HG03558 (cell line): ENCODE measurements around the gene TMEM62.
"Not testable (repeated sequence)": the region's sequence is repeated elsewhere in the genome, so short reads cannot be mapped to it uniquely, and the experiment has no call there.

Experiments used
- ATAC-seq: cut with Tn5 transposase; IDR thresholded peaks from one replicate; pipeline ENCODE4 v1.9.1; 2021; ENCODE audit warnings: moderate number of reproducible peaks; ENCODE audit not compliant: unreplicated experiment; ENCODE audit errors: extremely low read depth

Gene TMEM62

GRCh38 chr15:43118829-43119228 is 14.6 kb upstream of the TMEM62 start:
- ATAC-seq, result no peak

- ATAC-seq, result no peak
These were observed 11.5 kb upstream of the TMEM62 start for GRCh38 chr15:43121863-43122262.

- ATAC-seq, result no peak
These were observed 8.2 kb upstream of the TMEM62 start for GRCh38 chr15:43125100-43125661.

- ATAC-seq, result no peak
These were observed 7.0 kb upstream of the TMEM62 start for GRCh38 chr15:43126356-43126755.

GRCh38 chr15:43127752-43128151 is 5.6 kb upstream of the TMEM62 start:
- no peak for ATAC-seq

GRCh38 chr15:43128174-43128979 is 5.0 kb upstream of the TMEM62 start:
- ATAC-seq, result not testable (repeated sequence)

- no peak for ATAC-seq
These were observed 4.4 kb upstream of the TMEM62 start for GRCh38 chr15:43128980-43129335.

- ATAC-seq, result no peak
These were observed 456 bp upstream of the TMEM62 start for GRCh38 chr15:43132830-43133429.

- ATAC-seq, result no peak
These were observed 810 bp downstream of the TMEM62 start for GRCh38 chr15:43134157-43134635.

- no peak for ATAC-seq
These were observed 2.0 kb downstream of the TMEM62 start for GRCh38 chr15:43135351-43135750.

- ATAC-seq, result no peak
These were observed 10.0 kb downstream of the TMEM62 start for GRCh38 chr15:43143203-43143941.

GRCh38 chr15:43144512-43144911 is 11.1 kb downstream of the TMEM62 start:
- no peak for ATAC-seq

GRCh38 chr15:43146184-43146583 is 12.8 kb downstream of the TMEM62 start:
- ATAC-seq, result no peak

- ATAC-seq, result no peak
These were observed 17.0 kb downstream of the TMEM62 start for GRCh38 chr15:43150191-43150929.

- ATAC-seq, result no peak
These were observed 18.3 kb downstream of the TMEM62 start for GRCh38 chr15:43151688-43152087.

- no peak for ATAC-seq
These were observed 19.9 kb downstream of the TMEM62 start for GRCh38 chr15:43153269-43153668.

- ATAC-seq, result no peak
These were observed 32.5 kb downstream of the TMEM62 start for GRCh38 chr15:43165801-43166325.

GRCh38 chr15:43167261-43167660 is 33.9 kb downstream of the TMEM62 start:
- not testable (repeated sequence) for ATAC-seq

GRCh38 chr15:43168192-43169107 is 35.1 kb downstream of the TMEM62 start:
- no peak for ATAC-seq
